ENCODE results near the gene DUSP21.

- no peak for TF ChIP-seq CEBPB (IDR thresholded peaks at IDR 0.05; ENCODE audit: low read depth)
- TF ChIP-seq EZH2 (IDR thresholded peaks at IDR 0.05), result no peak
- no peak for TF ChIP-seq ZBTB33 (IDR thresholded peaks at IDR 0.05; ENCODE audit: extremely low read depth, insufficient replicate concordance, low read length)
- no peak for TF ChIP-seq REST (IDR thresholded peaks at IDR 0.05; ENCODE audit: low read depth)
These were observed 383 bp downstream of the DUSP21 start for GRCh38 chrX:44844204-44844603.

Measured in HCT116 (cell line).